GM12801 (cell line): Measurements from ENCODE around the gene EPB42.

Experiments used
- CTCF ChIP-seq: IDR thresholded peaks from one replicate; pipeline ENCODE4 v1.5.1; 2011; ENCODE audit warnings: control low read depth; ENCODE audit not compliant: insufficient read length; ENCODE audit errors: extremely low read depth

Gene EPB42

GRCh38 chr15:43210172-43210745 lies 10.6 kb downstream of the EPB42 start:
- no peak for TF ChIP-seq CTCF

GRCh38 chr15:43209059-43209824 lies 11.6 kb downstream of the EPB42 start:
- TF ChIP-seq CTCF, result no peak

- TF ChIP-seq CTCF, result no peak
Measured at GRCh38 chr15:43208052-43209002, 12.5 kb downstream of the EPB42 start.

GRCh38 chr15:43207024-43207423 lies 13.8 kb downstream of the EPB42 start:
- no peak for TF ChIP-seq CTCF

- TF ChIP-seq CTCF, result no peak
Measured at GRCh38 chr15:43206054-43206453, 14.8 kb downstream of the EPB42 start.

- no peak for TF ChIP-seq CTCF
Measured at GRCh38 chr15:43204016-43204901, 16.6 kb downstream of the EPB42 start.
